Measurements from ENCODE around the gene MAB21L4.

- TF ChIP-seq EZH2 (IDR thresholded peaks at IDR 0.05; ENCODE audit: insufficient read depth, poor library complexity, severe bottlenecking) (no peak), EZH2phosphoT487 (IDR thresholded peaks at IDR 0.05; ENCODE audit: insufficient read depth, low read depth) (no peak)
Measured at GRCh38 chr2:240928476-240929363, 32.8 kb upstream of the MAB21L4 start.
